K562 (cell line): Measurements from ENCODE around the gene MARCO. TPM values are rescaled to one million over a fixed set of nuclear protein-coding genes. Genes with fewer than 3 reads are reported as not detected.

ENCODE experiments used
- ATAC-seq: fragments of 200-7000 bp; cut with Tn5 transposase; 3 replicates; pipeline ENCODE4 v1.9.1; 2020; ENCODE audit warnings: moderate library complexity
- BruUV-seq: library from RNA; stranded (reverse); fragments of 400-500 nt; replicated peaks from 2 replicates; lab custom pipeline; 2021; lab: Mats Ljungman, UMichigan
- CTCF ChIA-PET: fragments of 300-600 bp; formaldehyde crosslinking; extraction: SDS; loops from one replicate; lab custom pipeline; 2021; ENCODE audit warnings: low intra/inter-chr PET ratio; lab: Yijun Ruan, JAX
- POLR2A ChIA-PET: fragments of 300-600, 350-650 bp; sonication (Branson Sonifier 250); formaldehyde crosslinking; extraction: SDS; loops from one replicate; lab custom pipeline; 2021; ENCODE audit warnings: antibody characterized with exemption, inconsistent platforms; lab: Yijun Ruan, JAX
- DNase-seq, 4 experiments: peaks; one replicate each; pipeline versions ENCODE4 v3.0.0 to v3.0.0-alpha.2; 2011 to 2018; ENCODE audit warnings: low spot score in 3 of 4, mixed read lengths in 3 of 4; ENCODE audit errors: extremely low read depth in 1 of 4
- FAIRE-seq: peaks from 2 replicates; lab custom pipeline; 2011; peaks lifted over from hg19 to GRCh38; lab: Jason Lieb, UNC
- H2AFZ ChIP-seq: 2 replicates; pipeline ENCODE4 v1.6.0; 2011; ENCODE audit warnings: low read depth, low read length, control low read depth, inconsistent platforms
- H3K27ac ChIP-seq: fragments of 200-600 bp; 3 replicates; pipeline ENCODE4 v1.8.0; 2011; ENCODE audit warnings: low read depth, mild to moderate bottlenecking, control low read depth, inconsistent platforms, low read length, moderate library complexity, mixed read lengths; ENCODE audit errors: extremely low read depth
- H3K27me3 ChIP-seq, 2 experiments: fragments of 300-600 bp in 1 of 2; 2 replicates in 1 of 2; 3 replicates in 1 of 2; pipeline versions ENCODE4 v1.6.0 to v1.8.0; 2011; ENCODE audit warnings: inconsistent platforms in 2 of 2, low read length in 2 of 2, mild to moderate bottlenecking in 1 of 2, mixed read lengths in 1 of 2, moderate library complexity in 1 of 2; ENCODE audit not compliant: control insufficient read depth in 2 of 2, insufficient read depth in 2 of 2
- H3K36me3 ChIP-seq: fragments of 300-600 bp; 3 replicates; pipeline ENCODE4 v1.8.0; 2011; ENCODE audit warnings: mild to moderate bottlenecking, low read length, inconsistent platforms; ENCODE audit not compliant: control insufficient read depth, insufficient read depth
- H3K4me1 ChIP-seq, 2 experiments: fragments of 200-600 bp in 1 of 2; replicated peaks in 1 of 2; 2 replicates in 1 of 2; 3 replicates in 1 of 2; pipeline versions ENCODE4 v1.5.1 to v1.8.0; 2011; ENCODE audit warnings: inconsistent platforms in 2 of 2, low read length in 2 of 2, mild to moderate bottlenecking in 1 of 2, mixed read lengths in 1 of 2, moderate library complexity in 1 of 2; ENCODE audit not compliant: control insufficient read depth in 2 of 2, insufficient read depth in 2 of 2
- H3K4me2 ChIP-seq: 2 replicates; pipeline ENCODE4 v1.6.1; 2011; ENCODE audit warnings: low read length, control low read depth, inconsistent platforms, mixed read lengths; ENCODE audit not compliant: insufficient read depth
- H3K4me3 ChIP-seq: fragments of 200-600 bp; sonication (generic), shearing (Covaris generic); 2 replicates; pipeline ENCODE4 v1.5.1; 2016; ENCODE audit warnings: control low read depth, inconsistent platforms
- H3K79me2 ChIP-seq: fragments of 200-600 bp; 3 replicates; pipeline ENCODE4 v1.8.0; 2011; ENCODE audit warnings: low read length, inconsistent platforms; ENCODE audit not compliant: control insufficient read depth, insufficient read depth
- H3K9ac ChIP-seq, 2 experiments: 2 replicates each; pipeline versions ENCODE4 v1.6.0 to v1.6.1; 2011; ENCODE audit warnings: low read depth in 2 of 2, low read length in 2 of 2, control low read depth in 1 of 2, inconsistent platforms in 1 of 2, mild to moderate bottlenecking in 1 of 2, mixed read lengths in 1 of 2; ENCODE audit not compliant: insufficient read depth in 1 of 2
- H3K9me1 ChIP-seq: one replicate; pipeline ENCODE4 v1.6.0; 2011; ENCODE audit warnings: inconsistent platforms, mild to moderate bottlenecking, low read length, moderate library complexity; ENCODE audit not compliant: control insufficient read depth, insufficient read depth
- H3K9me3 ChIP-seq: replicated peaks from 2 replicates; pipeline ENCODE4 v1.5.1; 2011; ENCODE audit warnings: low read depth, low read length, inconsistent platforms; ENCODE audit not compliant: control insufficient read depth, insufficient read depth
- H4K20me1 ChIP-seq: replicated peaks from 2 replicates; pipeline ENCODE4 v1.6.1; 2011; ENCODE audit warnings: low read length, inconsistent platforms, mixed read lengths; ENCODE audit not compliant: control insufficient read depth, insufficient read depth
- ARID1B ChIP-seq: fragments of 450-650 bp; IDR thresholded peaks from 2 replicates; pipeline ENCODE4 v1.6.1; 2016; ENCODE audit warnings: antibody characterized with exemption, mild to moderate bottlenecking, inconsistent platforms
- CBFA2T3 ChIP-seq: fragments of 450-650 bp; IDR thresholded peaks from 2 replicates; pipeline ENCODE4 v1.6.1; 2017
- KLF10 ChIP-seq: fragments of 250-450 bp; sonication (Bioruptor Pico); IDR thresholded peaks from 2 replicates; pipeline ENCODE4 v1.6.1; 2021; ENCODE audit warnings: matching md5 sums
- MEIS2 ChIP-seq: fragments of 450-650 bp; IDR thresholded peaks from 2 replicates; pipeline ENCODE4 v1.6.1; 2014; ENCODE audit warnings: mild to moderate bottlenecking; ENCODE audit not compliant: partially characterized antibody
- MIER1 ChIP-seq: fragments of 450-650 bp; IDR thresholded peaks from 2 replicates; pipeline ENCODE4 v1.6.1; 2016; ENCODE audit warnings: antibody characterized with exemption, mild to moderate bottlenecking, low read depth
- TAL1 ChIP-seq: fragments of 450-650 bp; IDR thresholded peaks from 2 replicates; pipeline ENCODE4 v1.6.1; 2016; ENCODE audit warnings: mild to moderate bottlenecking
- TCF3 ChIP-seq: sonication (generic); formaldehyde crosslinking; IDR thresholded peaks from 2 replicates; pipeline ENCODE4 v1.4.0; 2020; ENCODE audit warnings: mild to moderate bottlenecking, missing genetic modification reagents
- TEAD4 ChIP-seq, 2 experiments: sonication (generic) in 1 of 2; formaldehyde crosslinking in 1 of 2; IDR thresholded peaks; 2 replicates each; pipeline versions ENCODE4 v1.6.1 to v1.8.0; 2012 to 2022; ENCODE audit warnings: borderline replicate concordance in 1 of 2, inconsistent platforms in 1 of 2, low read length in 1 of 2, mild to moderate bottlenecking in 1 of 2, missing genetic modification reagents in 1 of 2
- WGBS: fragments of 100-300 bp; shearing (Covaris generic); methylation state at CpG from one replicate; pipeline ENCODE4 v1.1.6; 2016; ENCODE audit warnings: low coverage, mixed read lengths; ENCODE audit not compliant: insufficient coverage; ENCODE audit errors: missing lambda C conversion rate; 5-methylcytosine and 5-hydroxymethylcytosine counted together
- in situ Hi-C: fragments of 300-500 bp; cut with MboI; formaldehyde crosslinking; loops from 4 replicates; pipeline ENCODE4 v1.15.0; 2018; ENCODE audit warnings: inconsistent platforms, mixed read lengths
- intact Hi-C: fragments of 100-400 bp; cut with micrococcal nuclease; formaldehyde crosslinking; loops from 2 replicates; pipeline ENCODE4 v1.14.2; 2022
- polyA plus RNA-seq, 8 experiments: library from polyadenylated mRNA; depleted of rRNA in 4 of 8; stranded (reverse) in 5 of 8; unstranded in 3 of 8; fragments of >200 nt; fragmentation: Nextera tagmentation in 2 of 8; fragmentation: Illumina TruSeq in 1 of 8; extraction: Ambion mirVana in 2 of 8; extraction: Trizol in 1 of 8; gene quantifications; 2 replicates each; pipeline versions ENCODE4 v1.2.1 to v1.2.3, GENCODE V29; 2011 to 2014; ENCODE audit warnings: inconsistent platforms in 1 of 8, missing spikeins in 1 of 8
- total RNA-seq, 7 experiments: library from RNA; depleted of rRNA in 6 of 7; stranded (reverse); fragments of >200 nt in 6 of 7; fragmentation: Illumina TruSeq in 2 of 7; extraction: Trizol in 2 of 7; gene quantifications; 2 replicates each; pipeline versions ENCODE4 v1.2.1 to v1.2.3, GENCODE V29; 2011 to 2021; ENCODE audit warnings: low replicate concordance in 1 of 7
- TF ChIP-seq, protein P1 (sequence below): sonication (generic); formaldehyde crosslinking; IDR thresholded peaks from 2 replicates; pipeline ENCODE4 v1.8.0; 2022; ENCODE audit warnings: mild to moderate bottlenecking, missing genetic modification reagents
- TF ChIP-seq, protein P2 (sequence below): sonication (generic); formaldehyde crosslinking; IDR thresholded peaks from 2 replicates; pipeline ENCODE4 v1.8.0; 2023; ENCODE audit warnings: missing genetic modification reagents, mild to moderate bottlenecking, borderline replicate concordance

The MARCO gene
- total and polyA plus RNA-seq, 9 of the 15 experiments (the other 6 are each of a cell fraction or from before 2014, with no cell fraction given), result 0.31 TPM; not detected in 8

DNA sequence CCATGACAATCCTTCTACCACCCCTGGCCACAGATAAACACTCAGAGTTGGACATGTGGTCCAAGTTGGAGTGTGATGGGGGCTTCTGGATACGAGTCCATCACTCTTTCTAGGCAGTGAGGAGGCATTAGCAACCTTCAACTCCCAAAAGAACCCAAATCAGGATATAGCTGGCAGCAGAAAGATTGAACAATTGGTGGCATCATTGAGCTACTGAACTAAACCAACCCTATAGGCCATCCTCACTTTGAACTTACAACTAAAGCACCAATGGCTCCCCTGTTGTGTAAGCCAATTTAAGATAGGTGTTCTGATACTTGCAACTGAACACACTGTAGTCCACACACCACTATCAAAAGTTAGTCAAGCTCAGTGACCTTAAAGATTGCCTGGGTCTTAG lies 24.0 kb upstream of the MARCO start (continued):
- TF ChIP-seq, protein P1, sequence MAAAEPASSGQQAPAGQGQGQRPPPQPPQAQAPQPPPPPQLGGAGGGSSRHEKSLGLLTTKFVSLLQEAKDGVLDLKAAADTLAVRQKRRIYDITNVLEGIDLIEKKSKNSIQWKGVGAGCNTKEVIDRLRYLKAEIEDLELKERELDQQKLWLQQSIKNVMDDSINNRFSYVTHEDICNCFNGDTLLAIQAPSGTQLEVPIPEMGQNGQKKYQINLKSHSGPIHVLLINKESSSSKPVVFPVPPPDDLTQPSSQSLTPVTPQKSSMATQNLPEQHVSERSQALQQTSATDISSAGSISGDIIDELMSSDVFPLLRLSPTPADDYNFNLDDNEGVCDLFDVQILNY (CRISPR knock-in tag), result no peak
- no peak for TF ChIP-seq ARID1B
- TF ChIP-seq, all 486 proteins: peak for 0

DNA sequence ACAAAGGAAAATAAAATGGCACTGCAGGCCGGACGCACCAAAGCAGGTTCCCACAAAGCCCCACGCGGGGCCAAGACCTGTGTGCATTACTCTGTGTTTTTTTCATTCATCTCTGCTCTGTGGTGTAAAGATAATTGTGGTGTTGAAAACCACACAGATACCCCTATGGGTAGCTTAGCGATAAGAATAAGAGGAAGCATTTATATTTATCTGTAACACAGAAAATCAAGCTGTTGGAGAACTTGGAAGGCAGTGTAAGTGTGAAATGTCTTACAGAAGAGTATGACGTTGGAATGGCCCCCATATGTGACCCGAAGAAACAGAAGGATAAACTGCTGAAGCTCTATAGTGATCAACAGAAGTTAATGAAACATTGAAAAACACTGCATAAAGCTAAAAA lies 20.3 kb upstream of the MARCO start:
- H3K9me3 ChIP-seq, result no peaks in the 10 kb centered on the region
- no peak overlapping the region for H2AFZ ChIP-seq
- DNase-seq (no peak), ATAC-seq (no peak), FAIRE-seq (no peak)
- no peaks in the 10 kb centered on the region for H3K36me3 ChIP-seq
- in situ Hi-C loops, result no loop called here
- 0% methylated on average over 7 of the region's 7 CpGs for WGBS
- CTCF ChIA-PET, result no interaction called here
- H3K9ac ChIP-seq, result no peak overlapping the region
- H3K9me1 ChIP-seq, result no peaks in the 10 kb centered on the region
- no TSS peak for BruUV-seq
- intact Hi-C loops, result no loop called here
- H3K79me2 ChIP-seq, result no peaks in the 10 kb centered on the region
- no peaks in the 10 kb centered on the region for H3K4me1 ChIP-seq
- H3K27me3 ChIP-seq, result no peaks in the 10 kb centered on the region
- H3K27ac ChIP-seq, result no peak overlapping the region
- H4K20me1 ChIP-seq, result no peaks in the 10 kb centered on the region
- POLR2A ChIA-PET, result interaction anchor here (1.0 kb wide), 1 partner anchor 8 kb away, joined by 3 read pairs; no protein-coding TSS in a partner anchor
- no peak overlapping the region for H3K4me3 ChIP-seq
- TF ChIP-seq, protein P2, sequence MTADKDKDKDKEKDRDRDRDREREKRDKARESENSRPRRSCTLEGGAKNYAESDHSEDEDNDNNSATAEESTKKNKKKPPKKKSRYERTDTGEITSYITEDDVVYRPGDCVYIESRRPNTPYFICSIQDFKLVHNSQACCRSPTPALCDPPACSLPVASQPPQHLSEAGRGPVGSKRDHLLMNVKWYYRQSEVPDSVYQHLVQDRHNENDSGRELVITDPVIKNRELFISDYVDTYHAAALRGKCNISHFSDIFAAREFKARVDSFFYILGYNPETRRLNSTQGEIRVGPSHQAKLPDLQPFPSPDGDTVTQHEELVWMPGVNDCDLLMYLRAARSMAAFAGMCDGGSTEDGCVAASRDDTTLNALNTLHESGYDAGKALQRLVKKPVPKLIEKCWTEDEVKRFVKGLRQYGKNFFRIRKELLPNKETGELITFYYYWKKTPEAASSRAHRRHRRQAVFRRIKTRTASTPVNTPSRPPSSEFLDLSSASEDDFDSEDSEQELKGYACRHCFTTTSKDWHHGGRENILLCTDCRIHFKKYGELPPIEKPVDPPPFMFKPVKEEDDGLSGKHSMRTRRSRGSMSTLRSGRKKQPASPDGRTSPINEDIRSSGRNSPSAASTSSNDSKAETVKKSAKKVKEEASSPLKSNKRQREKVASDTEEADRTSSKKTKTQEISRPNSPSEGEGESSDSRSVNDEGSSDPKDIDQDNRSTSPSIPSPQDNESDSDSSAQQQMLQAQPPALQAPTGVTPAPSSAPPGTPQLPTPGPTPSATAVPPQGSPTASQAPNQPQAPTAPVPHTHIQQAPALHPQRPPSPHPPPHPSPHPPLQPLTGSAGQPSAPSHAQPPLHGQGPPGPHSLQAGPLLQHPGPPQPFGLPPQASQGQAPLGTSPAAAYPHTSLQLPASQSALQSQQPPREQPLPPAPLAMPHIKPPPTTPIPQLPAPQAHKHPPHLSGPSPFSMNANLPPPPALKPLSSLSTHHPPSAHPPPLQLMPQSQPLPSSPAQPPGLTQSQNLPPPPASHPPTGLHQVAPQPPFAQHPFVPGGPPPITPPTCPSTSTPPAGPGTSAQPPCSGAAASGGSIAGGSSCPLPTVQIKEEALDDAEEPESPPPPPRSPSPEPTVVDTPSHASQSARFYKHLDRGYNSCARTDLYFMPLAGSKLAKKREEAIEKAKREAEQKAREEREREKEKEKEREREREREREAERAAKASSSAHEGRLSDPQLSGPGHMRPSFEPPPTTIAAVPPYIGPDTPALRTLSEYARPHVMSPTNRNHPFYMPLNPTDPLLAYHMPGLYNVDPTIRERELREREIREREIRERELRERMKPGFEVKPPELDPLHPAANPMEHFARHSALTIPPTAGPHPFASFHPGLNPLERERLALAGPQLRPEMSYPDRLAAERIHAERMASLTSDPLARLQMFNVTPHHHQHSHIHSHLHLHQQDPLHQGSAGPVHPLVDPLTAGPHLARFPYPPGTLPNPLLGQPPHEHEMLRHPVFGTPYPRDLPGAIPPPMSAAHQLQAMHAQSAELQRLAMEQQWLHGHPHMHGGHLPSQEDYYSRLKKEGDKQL (CRISPR knock-in tag), result no peak
- TF ChIP-seq CBFA2T3, result peak; percentile 29
- no peak for TF ChIP-seq KLF10 (CRISPR knock-in tag)
- peak; percentile 19; the same call in 1 of the 2 replicates for TF ChIP-seq TAL1
- TF ChIP-seq TCF3 (CRISPR knock-in tag), result peak; percentile 33
- peak; percentile 5 for TF ChIP-seq MEIS2
- peak; percentile 42; the same call in 1 of the 2 replicates for TF ChIP-seq TEAD4 (IDR thresholded peaks at IDR 0.05; ENCODE audit: low read length)
- TF ChIP-seq TEAD4 (CRISPR knock-in tag; IDR thresholded peaks at IDR 0.05; ENCODE audit: borderline replicate concordance), result no peak
- TF ChIP-seq MIER1, result no peak
- no peak overlapping the region for H3K4me2 ChIP-seq
